Measurements from ENCODE around the gene MPND.

Gene MPND

GRCh38 chr19:4409123-4409933, 66.0 kb downstream of the MPND start:
- DNase-seq, result no peak
